ENCODE results near the gene OR52E8.

The OR52E8 gene

GRCh38 chr11:5807580-5807979 lies 49.9 kb downstream of the OR52E8 start:
- no peak for DNase-seq (ENCODE audit: low read depth)

Data from stimulated activated CD8-positive, alpha-beta memory T cell treated with anti-CD3 and anti-CD28 coated beads, Interleukin-12 subunit alpha, Interleukin-12 subunit beta, amount 100 ng/mL, for 4 hours (primary cell).